HG03025 (cell line): ENCODE data around the gene CAPN3.

Source experiments
- ATAC-seq: cut with Tn5 transposase; IDR thresholded peaks from one replicate; pipeline ENCODE4 v1.9.1; 2021; ENCODE audit warnings: mild to moderate bottlenecking, moderate library complexity; ENCODE audit not compliant: unreplicated experiment, low FRiP score

The CAPN3 gene

DNA sequence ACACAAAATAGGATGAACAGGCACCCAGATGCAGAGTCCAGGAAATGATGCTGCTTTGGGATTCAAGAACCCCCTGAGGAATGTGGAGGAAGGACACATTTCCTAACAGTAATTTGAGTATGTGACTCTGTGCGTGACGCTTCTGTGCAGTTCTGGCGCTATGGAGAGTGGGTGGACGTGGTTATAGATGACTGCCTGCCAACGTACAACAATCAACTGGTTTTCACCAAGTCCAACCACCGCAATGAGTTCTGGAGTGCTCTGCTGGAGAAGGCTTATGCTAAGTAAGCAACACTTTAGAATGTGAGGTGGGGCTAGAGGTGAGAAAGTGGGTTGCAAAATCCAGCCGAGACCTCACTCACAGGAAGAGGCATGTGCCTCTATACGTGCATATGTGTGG lies 28.3 kb downstream of the CAPN3 start:
- ATAC-seq = no peak

DNA sequence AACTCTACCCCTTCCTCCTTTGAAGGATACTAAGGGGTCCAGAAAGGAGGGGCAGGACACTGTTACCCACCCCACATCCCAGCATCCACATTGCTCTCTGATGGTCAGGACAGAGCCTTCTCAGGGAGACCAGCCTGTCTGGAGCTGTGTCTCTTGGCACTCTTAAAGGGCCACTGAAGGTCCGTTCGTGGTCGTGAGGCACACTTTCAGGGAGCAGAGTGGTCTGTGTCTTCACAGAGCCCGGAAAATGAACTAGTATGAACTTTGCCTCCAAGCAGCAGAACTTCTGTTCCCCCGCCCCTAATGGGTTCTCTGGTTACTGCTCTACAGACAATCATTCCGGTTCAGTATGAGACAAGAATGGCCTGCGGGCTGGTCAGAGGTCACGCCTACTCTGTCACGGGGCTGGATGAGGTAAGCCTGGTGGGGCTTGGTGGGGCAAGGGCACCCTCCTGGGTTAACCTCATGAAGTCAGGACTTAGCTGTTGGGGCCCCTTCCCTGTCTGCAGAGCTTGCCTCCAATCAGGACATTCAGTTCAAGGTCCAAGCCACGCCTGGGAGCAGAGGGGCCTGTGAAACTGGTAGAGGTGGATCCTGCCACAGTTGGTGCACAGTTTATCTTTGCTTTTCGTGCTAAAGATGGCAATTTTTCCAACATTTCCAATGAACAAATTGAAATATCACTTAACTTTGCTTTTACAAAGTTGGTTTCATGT lies 33.2 kb downstream of the CAPN3 start:
- ATAC-seq = no peak

DNA sequence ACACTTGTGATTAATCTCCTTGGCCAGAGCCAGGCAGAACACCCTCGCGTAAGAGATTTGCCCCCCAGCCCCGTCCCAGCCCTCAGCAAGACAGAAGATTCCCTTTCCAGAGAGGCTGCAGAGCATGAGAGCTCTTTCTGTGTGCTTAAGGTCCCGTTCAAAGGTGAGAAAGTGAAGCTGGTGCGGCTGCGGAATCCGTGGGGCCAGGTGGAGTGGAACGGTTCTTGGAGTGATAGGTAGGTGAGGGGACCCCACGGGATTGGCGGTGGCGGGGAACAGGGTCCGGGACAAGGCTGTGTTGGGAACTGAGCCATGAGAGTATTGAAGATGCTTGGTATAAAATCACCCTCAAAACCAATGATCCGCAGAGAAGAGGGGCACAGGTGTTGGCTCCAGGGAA lies 34.8 kb downstream of the CAPN3 start:
- no peak for ATAC-seq

DNA sequence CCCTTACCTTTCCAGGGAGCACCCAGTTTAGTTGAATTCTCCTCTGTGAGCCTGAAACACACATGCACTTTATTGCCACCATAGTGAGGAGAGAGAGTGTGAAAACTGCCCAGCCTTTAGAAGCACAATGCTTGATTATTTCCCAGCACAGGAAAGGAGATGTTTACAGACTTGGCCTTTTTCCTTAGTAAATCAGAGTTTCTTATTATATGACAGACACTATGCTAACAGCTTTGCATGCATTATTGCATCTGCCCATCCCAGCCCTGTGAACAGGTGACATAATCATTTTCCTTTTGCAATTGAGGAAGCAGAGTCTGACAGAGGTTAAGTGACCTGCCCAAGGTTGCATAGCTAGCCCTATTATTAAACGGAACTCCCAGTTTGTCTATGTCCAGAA lies 36.5 kb downstream of the CAPN3 start:
- ATAC-seq = no peak

DNA sequence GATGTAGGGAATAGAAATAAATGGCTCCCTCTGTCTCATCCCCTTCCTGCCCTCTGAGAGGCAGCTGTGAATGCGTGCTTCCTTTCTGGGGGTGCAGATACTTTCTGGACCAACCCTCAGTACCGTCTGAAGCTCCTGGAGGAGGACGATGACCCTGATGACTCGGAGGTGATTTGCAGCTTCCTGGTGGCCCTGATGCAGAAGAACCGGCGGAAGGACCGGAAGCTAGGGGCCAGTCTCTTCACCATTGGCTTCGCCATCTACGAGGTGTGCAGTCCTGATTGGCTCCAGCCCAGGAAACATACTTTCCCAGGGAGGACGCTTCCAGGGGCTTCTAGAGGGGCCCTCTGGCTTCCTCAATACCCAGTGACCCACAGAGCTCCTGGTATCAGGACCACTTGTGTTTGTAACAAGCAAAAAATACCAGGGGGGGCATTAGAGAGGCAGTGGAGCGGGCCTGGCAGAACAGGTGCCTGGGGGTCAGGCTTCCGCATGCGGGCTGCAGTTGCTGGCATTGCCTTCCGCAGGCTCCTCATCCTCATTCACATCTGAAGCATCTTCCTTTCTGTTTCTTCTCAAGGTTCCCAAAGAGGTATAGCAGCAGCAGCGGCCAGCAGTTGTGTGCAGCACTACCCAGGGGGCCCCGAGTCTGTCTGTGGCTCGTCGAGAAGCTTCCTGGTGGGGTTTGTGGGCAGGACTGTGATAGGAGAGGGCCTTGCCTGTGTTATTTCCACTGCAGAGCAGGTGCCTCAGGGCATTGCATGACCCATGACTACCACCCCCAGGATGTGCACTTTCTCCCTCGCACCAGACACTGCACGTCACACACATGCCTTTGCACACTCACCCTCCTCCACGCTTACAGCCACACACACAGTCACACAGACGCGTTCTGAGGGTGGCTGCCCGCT lies 42.5 kb downstream of the CAPN3 start:
- no peak for ATAC-seq

DNA sequence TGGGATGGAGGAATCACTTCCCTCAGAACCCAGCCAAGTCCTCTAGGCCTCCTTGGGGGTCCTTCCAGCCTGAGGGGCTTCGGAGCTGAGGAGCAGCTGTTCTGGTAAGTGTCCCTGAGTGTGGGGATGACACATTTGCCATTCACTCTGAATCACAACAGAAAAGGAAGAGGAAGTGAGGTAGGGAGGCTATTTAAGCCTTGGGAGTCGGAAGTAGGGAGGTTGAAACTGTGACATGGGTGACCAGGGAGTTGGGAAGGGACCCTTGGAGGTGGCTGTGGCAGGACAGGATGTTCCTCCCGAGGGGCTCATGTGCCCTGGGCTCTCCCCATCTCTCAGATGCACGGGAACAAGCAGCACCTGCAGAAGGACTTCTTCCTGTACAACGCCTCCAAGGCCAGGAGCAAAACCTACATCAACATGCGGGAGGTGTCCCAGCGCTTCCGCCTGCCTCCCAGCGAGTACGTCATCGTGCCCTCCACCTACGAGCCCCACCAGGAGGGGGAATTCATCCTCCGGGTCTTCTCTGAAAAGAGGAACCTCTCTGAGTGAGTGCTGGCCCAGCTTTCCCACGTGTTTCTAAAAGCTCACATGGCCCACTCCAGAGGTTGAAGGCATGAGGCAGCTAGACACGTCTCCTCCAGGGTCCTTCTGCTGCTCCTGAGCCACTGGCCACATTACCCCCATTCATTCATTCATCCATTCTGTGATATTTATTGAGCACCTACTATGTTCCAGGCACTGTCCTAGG lies 43.3 kb downstream of the CAPN3 start:
- ATAC-seq = no peak

DNA sequence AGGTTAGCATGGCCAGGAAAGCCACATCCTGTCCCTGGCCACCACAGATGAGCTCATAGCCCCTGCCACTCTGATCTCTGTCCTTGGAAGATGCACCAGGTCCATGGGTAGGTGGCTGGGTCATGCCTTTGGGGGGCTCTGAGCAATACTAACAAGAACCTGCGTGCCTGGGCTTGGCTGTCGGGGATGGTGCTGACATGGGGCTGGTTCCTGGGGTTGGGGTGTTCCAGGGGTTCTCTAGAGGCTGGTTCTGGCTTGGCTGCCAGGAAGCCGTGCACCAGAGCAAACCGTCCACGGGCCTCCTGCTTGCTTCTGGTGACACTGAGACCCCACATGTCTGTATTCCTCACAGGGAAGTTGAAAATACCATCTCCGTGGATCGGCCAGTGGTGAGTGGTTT lies 44.1 kb downstream of the CAPN3 start:
- no peak for ATAC-seq

DNA sequence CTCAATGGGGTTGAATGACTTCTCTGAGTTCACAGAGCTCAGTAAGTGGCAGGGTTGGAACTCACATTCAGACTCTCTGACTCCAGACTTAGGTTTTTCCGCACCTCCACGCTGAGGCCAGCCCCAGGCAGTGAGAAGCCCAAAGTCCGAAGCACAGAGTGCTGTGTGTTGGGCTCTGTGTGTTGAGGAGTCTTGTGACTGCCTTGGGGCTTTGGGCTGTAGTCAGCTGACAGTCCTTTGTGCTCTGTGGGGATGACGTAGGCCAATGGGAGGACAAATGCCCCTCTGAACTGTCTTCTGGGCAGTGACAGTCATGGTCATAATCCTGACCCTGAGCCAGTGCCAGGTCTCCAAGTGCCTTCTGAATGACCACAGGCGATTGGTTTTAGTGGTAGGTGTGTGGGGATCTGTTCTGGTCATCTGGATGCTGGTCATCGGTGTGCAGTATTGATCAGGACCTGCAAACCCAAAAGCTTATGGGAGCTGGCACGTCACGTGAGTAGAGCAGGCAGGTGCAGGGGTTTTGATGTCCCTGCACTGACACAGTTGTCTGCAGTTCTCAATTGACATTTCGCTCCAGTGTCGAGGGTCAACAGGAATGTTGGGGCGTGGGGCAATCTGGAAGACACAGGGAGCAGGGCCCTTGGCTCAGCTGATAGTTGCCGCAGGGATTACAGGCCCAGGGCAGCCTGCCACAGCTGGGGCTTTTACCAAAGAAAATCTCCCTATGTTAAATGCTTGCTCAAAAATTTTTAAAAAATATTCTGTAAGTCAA lies 45.3 kb downstream of the CAPN3 start:
- ATAC-seq = no peak

DNA sequence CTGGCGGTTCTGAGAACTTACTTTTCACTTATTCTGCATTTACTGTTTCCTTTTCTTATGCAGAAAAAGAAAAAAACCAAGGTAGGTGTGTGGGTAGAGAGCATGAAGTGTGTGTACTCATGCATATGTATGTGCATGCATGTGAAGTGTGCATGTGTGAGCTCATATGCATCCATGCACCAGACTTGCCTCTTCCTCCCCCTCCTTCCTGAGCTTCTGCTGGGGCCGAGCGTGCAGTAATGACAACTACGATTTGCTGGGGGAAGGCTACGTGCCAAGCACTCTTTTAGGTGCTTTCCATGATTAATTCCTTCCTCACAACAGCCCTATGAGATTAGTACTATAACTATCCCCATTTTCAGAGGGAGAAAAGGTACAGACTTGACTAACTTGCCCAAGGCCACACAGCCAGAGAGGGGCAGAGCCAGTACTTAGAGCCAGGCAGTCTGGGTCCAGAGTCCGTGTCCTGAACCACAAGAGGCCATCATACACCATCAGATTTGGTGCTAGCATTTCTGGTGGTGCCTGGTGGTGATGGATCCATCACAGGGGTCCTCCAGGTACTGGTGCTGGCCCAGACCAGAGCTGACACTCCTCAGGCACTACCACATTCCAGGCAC lies 46.7 kb downstream of the CAPN3 start:
- no peak for ATAC-seq

DNA sequence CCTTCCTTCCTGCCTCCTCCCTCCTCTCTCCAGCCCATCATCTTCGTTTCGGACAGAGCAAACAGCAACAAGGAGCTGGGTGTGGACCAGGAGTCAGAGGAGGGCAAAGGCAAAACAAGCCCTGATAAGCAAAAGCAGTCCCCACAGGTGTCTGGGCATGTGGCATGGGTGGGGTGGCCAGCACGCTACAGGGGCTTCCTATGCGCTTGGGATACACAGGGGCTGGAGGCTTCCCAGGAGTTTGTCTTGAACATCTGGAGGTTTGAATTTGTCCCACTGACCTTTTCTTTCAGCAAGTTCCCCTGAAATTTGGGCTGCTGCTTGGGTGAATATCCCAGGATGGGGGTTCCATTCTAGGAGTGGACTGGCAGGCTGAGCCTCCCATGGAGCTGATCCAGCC lies 48.9 kb downstream of the CAPN3 start:
- ATAC-seq = no peak

DNA sequence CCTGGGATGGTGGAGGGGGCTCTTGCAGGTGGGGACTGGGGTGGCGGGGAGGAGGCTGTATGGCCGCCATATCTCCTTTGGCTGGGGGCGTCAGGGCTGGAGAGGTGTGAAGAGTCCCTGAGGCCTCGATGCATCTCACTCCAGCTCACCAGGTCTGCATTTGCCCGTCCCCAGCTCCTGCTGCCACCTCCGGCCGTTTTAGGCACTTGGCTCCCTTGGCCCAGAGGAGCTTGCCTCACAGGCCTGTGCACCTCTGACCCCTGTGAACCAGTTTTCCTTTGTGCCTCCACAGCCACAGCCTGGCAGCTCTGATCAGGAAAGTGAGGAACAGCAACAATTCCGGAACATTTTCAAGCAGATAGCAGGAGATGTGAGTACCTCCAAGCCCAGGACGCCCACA lies 49.7 kb downstream of the CAPN3 start:
- ATAC-seq = no peak

DNA sequence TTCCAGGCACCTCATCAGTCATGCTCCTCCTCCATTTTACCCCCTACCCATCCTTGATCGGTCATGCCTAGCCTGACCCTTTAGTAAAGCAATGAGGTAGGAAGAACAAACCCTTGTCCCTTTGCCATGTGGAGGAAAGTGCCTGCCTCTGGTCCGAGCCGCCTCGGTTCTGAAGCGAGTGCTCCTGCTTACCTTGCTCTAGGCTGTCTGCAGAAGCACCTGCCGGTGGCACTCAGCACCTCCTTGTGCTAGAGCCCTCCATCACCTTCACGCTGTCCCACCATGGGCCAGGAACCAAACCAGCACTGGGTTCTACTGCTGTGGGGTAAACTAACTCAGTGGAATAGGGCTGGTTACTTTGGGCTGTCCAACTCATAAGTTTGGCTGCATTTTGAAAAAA lies 52.6 kb downstream of the CAPN3 start:
- no peak for ATAC-seq

DNA sequence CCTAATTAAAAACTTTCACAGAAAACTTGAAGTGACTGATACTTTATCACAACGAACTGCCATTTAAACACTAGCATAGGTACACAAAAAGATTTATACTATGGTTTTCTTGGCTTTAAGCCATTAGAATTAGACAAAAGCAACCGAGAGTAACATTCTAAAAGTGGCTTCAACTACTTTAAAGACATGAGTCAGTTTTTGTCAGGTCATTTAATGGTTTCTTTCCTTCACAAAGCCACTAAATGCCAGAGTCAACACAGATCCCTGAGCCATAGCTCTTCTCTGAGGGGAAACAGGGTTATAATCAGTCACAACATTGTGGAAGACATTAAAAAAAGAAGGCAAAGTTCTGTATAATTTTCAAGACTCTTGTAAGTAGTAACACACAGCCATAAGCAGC lies 54.6 kb downstream of the CAPN3 start:
- ATAC-seq = no peak

DNA sequence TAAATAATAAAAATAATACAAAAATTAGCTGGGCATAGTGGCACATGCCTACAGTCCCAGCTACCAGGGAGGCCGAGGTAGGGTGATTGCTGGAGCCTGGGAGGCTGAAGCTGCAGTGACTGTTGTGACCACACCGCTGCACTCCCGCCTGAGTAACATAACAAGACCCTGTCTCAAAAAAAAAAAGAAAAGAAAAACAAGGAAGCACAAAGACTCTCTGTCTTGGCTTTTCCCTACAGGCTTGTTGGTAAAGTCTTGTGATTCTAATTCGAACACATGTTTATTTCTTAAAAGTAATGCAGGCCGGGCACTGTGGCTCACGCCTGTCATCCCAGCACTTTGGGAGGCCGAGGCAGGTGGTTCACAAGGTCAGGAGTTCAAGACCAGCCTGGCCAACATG lies 60.1 kb downstream of the CAPN3 start:
- ATAC-seq = no peak

DNA sequence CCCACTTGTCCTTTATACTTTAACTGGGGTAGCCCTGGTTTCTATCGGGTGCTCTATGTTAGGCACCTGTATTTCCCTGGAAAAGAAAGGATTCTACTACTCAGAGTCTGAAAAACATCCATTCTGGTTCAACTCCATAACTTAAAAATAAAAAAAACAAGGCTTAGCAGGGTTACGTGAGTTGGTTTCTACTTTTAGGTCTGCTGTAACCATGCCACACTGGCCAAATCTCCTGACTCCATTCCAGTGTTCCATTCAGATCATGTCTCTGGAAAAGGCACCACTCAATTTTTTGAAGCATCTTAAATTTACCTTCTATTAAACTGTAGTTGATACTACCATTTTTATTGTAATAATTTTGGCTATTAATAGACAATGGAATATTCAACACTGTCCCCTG lies 62.1 kb downstream of the CAPN3 start:
- no peak for ATAC-seq

DNA sequence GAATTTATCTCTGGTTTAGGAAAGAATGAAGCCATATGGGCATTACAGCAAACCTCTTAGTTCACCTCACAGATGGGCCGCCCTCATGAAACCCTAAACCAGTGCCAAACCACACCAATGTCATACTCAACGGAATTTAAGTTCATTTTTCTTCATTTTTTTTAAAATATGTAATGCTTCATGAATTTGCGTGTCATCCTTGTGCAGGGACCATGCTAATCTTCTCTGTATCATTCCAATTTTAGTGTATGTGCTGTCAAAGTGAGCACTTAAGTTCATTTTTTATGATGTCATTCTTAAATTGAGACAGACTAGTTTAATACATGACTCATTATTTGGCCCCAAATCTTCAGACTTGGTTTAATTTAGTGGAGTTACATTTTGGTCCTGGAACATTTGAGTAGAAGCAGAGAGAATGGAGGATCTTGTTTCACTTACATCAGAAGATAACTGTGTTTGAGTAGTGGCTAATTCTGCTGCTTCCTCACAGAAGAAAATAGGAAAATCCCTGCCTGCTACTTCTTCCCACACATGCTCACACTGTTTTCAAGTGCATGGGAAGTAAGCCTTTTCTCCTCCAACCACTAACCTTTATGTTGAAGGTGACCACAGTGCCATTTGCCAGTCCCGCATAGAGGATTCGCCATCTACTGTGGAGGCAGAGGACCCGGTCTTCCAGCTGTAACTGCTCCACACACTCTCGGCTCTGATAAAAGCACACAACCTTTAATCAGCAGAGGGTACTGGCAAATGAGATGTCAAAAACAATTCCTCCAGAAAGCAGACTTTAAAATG lies 68.3 kb downstream of the CAPN3 start:
- no peak for ATAC-seq

DNA sequence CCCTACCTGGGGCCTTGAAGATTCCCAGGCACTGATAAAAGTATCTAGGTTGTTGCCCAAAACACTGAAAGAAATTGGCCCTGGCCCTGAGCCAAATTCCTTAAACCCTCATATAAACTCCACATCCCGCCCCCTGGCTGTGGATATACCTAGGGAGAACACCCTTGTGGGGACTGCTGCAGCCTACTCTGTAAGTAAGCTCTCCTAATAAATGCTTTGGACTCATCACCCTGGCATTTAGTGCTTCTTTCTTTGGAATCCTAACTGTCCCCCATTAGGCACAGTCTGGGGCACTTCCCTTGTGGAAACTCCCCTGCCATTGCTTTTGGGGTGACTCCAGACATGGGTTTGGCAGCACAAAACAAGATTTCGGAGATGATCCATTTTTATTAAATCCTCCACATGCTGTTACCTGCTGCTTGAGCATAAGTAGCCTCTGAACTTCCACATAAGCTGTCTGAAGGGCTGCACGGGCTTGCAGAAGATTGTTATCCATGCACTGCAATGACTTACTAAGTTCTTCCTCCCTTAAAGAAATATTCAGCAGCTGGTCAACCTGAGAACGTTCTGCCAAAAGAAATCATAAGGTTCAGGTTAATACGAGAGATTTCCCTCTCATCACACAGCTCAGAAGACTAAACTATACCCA lies 85.2 kb downstream of the CAPN3 start:
- no peak for ATAC-seq

DNA sequence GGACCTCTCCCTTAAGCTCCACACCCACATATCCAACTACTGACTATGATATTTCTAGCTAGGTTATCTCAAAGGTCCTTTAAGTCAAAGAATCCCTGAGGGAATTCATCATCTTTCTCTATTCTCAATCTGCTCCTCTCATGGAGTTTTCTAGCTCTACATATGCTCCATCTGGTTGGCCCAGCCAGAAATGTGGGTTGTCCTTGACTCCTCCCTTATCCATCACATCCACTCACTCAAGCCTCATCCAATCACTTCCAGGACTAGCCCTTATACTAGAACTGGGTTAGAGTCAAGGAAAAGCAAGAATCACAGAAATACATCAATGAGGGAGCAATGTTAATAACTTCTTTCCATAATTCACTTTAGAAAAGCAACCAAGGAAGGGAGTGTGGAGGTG lies 86.2 kb downstream of the CAPN3 start:
- ATAC-seq = no peak

DNA sequence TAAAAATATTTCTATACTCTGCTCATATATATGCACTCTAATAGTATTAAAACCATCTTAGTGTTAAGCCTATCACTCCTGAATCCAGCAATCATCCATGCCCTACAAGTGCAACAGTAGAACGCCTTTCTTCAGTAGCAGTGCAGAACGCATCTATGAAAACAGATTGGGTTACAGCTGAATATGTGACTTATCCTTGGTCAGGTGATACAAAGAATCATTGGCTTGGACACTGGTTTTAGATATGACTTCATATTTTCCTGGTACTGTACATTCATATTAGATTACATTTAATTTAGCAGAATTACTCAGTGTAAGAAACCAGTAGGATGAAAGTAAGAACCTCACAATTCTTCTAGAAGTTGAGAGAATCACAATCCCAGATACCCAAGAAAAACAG lies 88.3 kb downstream of the CAPN3 start:
- no peak for ATAC-seq
